Suppressor macrophage (primary cell): ENCODE results near the gene SMIM8.

ENCODE experiments used
- DNase-seq, 4 experiments: peaks; one replicate each; pipeline ENCODE4 v3.0.0-alpha.2; 2020 to 2022

The SMIM8 gene

GRCh38 chr6:87336367-87336766 lies 14.0 kb downstream of the SMIM8 start:
- DNase-seq = no peak

- no peak for DNase-seq
Measured at GRCh38 chr6:87340230-87340629, 17.8 kb downstream of the SMIM8 start.

DNA sequence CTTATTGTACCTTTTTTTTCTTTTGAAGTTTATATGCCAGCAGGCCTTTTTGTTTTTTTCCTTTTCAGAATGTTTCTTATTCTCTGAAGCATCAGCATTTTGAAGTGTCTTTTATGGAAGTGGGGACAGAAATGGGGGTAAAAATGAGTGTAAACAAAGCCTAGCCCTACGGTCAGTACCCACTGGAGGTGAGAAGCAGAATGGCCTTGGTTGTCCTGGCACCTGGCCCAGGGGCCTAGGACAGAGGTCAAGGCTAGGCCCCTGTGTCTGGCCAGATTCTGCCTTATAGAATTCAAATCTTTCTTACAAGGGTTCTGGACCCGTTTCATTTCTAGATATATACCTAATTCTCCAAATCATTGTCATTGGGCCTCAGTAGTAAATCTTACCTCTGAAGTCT lies 18.8 kb downstream of the SMIM8 start:
- DNase-seq = no peak

GRCh38 chr6:87341899-87342298 lies 19.5 kb downstream of the SMIM8 start:
- DNase-seq = no peak

DNA sequence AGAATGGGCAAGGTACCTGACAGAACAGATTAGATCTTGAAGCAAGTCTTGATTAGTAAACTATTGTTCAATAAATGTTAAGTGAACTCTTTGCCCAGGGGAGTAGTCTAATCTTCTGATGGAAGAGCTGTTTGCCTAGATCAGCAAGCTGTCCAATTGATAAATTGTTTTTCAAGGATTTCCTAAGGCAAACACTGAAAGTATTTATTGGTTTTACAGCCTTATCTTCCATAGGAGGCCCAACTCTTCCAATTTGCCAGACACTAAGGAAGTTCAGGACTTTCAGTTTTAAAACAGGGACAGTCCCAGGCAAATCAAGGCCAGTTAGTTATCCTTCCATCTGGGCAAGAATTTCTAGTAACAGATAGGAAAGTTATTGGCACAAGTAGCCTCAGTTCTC lies 20.4 kb downstream of the SMIM8 start:
- DNase-seq = no peak

DNA sequence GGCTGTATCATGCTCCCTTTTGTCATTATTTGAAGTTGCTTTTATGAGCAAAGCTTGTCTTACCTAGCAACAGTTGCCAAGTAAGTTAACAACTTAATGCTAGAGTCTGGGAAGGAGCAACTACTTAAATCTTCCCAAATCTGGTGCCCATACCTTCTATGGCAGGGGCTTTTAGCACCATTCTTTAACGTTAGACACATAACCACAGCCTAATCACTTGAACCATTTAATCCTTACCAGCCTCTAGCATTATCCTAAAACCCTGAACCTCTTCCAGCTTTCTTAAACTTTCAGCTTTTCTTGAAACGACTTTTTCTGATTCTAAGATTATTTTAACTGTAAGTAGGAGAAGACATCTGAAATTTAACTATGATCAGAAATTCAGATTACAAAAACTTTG lies 22.3 kb downstream of the SMIM8 start, which contains the start of gene C6orf163:
Gene C6orf163 (plus strand): TSS at position 83 of the 400 bp plus-strand sequence. CDS start 287 bp downstream, at position 370.
- no peak for DNase-seq

- DNase-seq = no peak
Measured at GRCh38 chr6:87346700-87347099, 24.3 kb downstream of the SMIM8 start.

GRCh38 chr6:87349896-87350295 lies 27.5 kb downstream of the SMIM8 start:
- DNase-seq = no peak

DNA sequence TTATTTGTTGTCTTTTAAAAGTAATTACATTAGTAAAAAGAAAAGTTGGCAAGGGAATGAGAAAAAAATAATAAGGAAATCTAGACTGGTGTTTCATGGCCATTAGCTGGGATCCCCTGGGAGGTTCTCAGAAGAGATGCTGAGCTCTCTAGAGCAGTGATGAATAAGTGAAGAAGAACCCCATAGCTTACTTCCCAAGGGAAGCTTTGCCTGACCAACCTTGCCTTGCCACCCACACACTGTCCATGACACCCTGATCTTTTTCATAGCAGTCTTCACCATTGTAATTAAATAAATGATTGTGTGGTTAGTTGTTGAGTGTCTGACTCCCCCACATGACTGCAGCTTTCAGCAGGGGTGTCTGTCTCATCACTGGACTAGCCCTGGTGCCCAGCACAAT lies 28.1 kb downstream of the SMIM8 start:
- no peak for DNase-seq

DNA sequence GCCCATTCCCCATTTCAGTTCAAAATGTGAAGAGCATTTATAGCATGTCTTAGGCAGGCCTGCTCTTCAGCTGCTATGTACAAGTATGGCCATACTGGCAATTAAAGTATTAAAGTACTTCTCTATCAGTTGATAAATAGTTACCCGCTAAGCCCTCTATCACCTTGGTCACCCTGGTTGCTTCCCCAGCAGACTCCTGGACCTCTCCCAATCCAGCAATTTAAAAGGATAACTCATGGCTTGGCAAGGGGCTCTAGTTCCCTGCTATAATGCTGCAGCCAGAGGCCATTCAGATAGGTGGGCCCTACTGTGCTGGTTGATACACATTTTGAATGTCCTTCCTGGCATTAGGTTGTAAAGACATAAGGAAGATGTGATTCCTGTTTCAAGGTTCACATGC lies 29.2 kb downstream of the SMIM8 start:
- no peak for DNase-seq

GRCh38 chr6:87356181-87356580 lies 33.8 kb downstream of the SMIM8 start:
- no peak for DNase-seq

DNA sequence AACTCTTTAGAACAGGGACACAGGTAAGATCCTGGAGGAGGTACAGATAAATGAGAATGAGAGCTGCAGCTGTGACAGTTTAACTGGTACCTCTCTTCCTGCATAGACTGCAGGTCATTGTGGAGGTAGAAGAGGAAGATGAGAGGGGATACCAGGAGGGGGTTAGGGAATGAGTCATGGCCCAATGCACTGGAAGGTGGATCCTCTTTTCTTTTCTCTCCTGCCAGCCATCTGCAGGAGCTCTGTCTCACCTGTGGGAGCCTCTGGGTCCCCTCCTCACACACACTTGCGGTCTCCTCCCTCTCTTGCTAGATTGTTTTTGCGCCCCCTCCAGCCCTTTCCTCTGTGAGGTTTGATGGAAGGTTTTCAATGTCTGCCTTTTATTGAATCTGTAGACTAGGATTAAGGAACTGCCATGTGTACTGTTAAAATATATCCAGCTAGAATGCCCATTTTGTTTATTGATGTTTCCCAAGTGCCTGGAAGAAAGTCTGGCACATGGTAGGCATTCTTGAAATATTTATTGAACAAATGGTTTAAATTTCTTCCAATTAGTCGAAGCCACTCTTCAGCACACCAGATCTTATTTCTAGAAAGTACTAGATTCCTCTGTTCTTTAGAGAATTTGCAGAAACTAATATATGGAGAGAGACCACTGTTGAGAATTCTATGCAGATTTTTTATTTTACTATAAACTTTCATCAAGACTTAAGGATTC lies 35.2 kb downstream of the SMIM8 start:
- DNase-seq = no peak

GRCh38 chr6:87364602-87365252 lies 42.3 kb downstream of the SMIM8 start:
- DNase-seq = no peak

DNA sequence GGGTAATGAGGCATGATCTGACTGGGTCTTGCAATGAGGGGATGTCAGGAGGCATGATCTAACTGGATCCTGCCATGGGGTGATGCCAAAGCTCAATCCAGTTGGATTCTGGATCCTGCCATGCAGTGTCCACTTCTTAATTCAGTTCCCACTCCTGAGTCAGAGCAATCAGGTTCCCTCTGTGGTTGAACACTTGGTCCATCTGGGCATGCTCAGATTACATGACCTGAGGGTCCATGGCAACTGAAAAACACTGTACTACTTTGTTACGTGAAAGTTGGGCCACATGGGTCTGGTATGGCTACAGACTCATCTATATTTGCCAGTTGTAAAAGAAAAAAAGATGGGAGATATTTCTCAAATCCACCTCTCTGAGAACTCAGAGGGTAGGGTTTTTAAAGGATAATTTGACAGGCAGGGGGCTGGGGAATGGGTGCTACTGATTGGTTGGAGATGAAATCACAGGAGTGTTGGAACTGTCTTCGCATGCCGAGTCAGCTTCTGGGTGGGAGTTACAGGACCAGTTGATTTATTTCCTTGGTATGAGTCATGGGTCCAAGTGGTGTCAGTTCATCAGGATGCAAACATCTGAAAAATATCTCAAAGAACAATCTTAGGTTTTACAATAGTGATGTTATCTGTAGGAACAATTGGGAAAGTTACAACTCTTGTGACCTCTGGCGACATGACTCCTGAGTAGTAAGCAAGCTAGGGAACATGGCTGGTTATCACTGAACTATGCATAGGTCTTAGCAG lies 43.9 kb downstream of the SMIM8 start:
- no peak for DNase-seq

DNA sequence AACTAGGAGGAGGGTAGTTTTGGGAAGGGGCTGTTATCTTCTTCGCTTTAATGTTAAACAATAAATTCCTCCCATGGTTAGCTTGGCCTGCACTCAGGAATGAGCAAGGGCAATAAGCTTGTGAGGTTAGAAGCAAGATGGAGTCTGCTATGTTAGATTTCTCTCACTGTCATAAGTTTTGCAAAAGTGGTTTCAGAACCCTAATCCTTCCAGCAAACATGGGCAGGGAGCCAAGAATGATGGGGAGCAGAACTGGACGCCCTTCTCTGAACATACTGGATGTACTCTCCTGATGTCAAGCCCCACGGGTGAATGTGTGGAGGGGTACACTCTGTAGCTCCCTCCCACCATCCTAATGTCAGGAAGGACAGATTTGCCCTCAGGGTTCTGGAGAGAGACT lies 44.5 kb downstream of the SMIM8 start:
- no peak for DNase-seq

DNA sequence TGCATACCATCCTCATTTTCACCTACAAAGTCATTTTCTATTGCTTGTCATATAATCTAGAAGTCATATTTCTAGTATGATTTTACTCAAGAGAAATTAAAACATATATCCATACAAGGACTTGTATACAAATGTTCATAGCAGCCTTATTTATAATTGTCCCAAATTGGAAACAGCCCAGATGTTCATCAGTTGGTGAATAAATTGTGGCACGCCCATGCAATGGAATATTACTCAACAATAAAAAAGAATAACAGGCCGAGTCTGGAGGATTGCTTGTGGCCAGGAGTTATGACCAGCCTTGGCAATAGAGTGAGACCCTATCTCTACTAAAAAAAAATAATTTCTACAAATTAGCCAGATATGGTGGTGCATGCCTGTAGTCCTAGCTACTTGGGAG lies 51.0 kb downstream of the SMIM8 start:
- DNase-seq = no peak

- no peak for DNase-seq
Measured at GRCh38 chr6:87375315-87375714, 52.9 kb downstream of the SMIM8 start.

GRCh38 chr6:87376643-87377042 lies 54.3 kb downstream of the SMIM8 start:
- no peak for DNase-seq

GRCh38 chr6:87378947-87379346 lies 56.6 kb downstream of the SMIM8 start:
- DNase-seq = peak; percentile 10 to 57 (median 50)

DNA sequence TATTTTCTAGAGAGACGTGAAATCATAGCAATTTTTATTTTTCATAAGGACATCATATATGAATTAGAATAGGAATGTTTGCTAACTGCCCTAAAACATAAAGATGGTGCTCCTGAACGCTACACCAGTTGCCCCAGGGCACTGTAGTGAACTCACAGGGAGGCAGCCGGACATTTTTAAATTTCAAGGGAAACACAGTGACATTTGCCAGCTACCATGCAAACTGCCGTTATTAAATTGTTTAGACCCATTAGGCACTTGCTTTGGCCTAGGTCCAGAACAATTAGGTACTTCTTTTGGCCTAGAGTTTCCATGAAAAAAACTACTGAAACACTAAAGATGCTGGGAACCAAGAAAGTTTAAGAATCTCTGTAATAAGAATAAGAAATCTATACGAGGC lies 60.5 kb downstream of the SMIM8 start:
- DNase-seq = no peak

- DNase-seq = no peak
Measured at GRCh38 chr6:87384038-87384437, 61.6 kb downstream of the SMIM8 start.

DNA sequence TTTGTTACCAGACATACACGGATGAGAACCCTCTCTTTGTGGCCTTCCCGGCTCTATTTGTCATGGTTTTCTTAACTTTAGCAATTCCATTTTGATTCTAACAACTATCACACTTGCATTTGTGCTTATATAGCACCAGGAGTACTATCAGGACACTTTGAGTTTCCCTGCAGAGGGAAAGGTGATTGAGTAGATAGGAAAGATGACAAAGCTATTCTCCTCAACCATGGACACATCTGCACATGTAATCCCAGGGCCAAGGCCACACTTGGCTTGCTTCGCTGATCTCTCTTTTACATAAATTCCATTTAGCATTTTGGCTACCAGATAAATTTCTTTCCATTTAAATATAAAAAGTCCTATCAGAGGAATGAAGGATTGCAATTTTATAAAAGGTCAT lies 62.1 kb downstream of the SMIM8 start:
- DNase-seq = no peak

DNA sequence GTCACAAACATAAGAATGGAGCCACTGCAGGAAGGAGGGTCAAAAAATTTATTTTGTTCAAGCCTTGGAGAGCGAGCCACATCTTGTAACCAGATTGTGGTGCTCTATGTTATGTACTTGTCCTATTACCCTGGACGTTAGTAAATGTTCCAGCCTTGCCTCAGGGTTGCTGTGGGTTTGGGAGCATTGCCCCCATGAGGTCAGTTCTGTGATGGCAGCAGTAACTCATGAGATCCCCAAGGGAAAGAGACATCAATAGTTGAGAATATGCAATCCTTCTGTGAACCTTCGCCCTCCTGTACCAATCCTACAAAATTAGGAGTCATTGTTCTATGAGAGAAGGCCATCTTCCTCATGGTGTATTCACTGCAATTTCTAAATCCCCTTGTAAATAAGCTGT lies 68.9 kb downstream of the SMIM8 start:
- peak in 3 of 4 experiments; percentile 14 to 28 (median 28) for DNase-seq
